Breast epithelium (tissue), 4 donors: ENCODE data around the gene LRRC8C. TPM values are rescaled to one million over a fixed set of nuclear protein-coding genes. Genes with fewer than 3 reads are reported as not detected.
A peak's percentile ranks its signal among the peaks of the same experiment; 100 is the strongest.

ENCODE experiments used
- DNase-seq, 2 donors: peaks; one replicate each; pipeline ENCODE4 v3.0.0-alpha.2; 2019; ENCODE audit warnings: low spot score in 2 of 2
- H3K27ac ChIP-seq, 2 donors: fragments of 200-600 bp; sonication (generic) in 1 of 2; one replicate each; pipeline ENCODE4 v1.5.1; 2016 to 2019; ENCODE audit warnings: mild to moderate bottlenecking in 1 of 2
- H3K27me3 ChIP-seq, 2 donors: fragments of 200-600 bp; sonication (generic) in 1 of 2; one replicate each; pipeline versions ENCODE4 v1.5.1 to v1.6.0; 2017 to 2019; ENCODE audit warnings: control low read depth in 1 of 2, mild to moderate bottlenecking in 1 of 2
- H3K36me3 ChIP-seq: fragments of 200-600 bp; one replicate; pipeline ENCODE4 v1.5.1; 2019
- H3K4me1 ChIP-seq, 2 donors: fragments of 200-600 bp; sonication (generic); one replicate each; pipeline ENCODE4 v1.5.1; 2016 to 2019; ENCODE audit warnings: control low read depth in 1 of 2
- H3K4me3 ChIP-seq, 3 donors: fragments of 200-600 bp; sonication (generic); 1 replicate in 2 of 3; 2 replicates in 1 of 3; pipeline ENCODE4 v1.5.1; 2016 to 2019; ENCODE audit warnings: mild to moderate bottlenecking in 3 of 3, moderate library complexity in 2 of 3
- H3K9me3 ChIP-seq, 2 donors: fragments of 200-600 bp; sonication (generic) in 1 of 2; one replicate each; pipeline ENCODE4 v1.5.1; 2016 to 2019; ENCODE audit warnings: control low read depth in 1 of 2
- POLR2A ChIP-seq: fragments of 450-650 bp; IDR thresholded peaks from one replicate; pipeline ENCODE4 v1.6.1; 2016; ENCODE audit warnings: antibody characterized with exemption, mild to moderate bottlenecking, moderate library complexity
- POLR2AphosphoS5 ChIP-seq, 3 donors: sonication (generic); formaldehyde crosslinking; IDR thresholded peaks; one replicate each; pipeline ENCODE4 v1.6.1; 2017; ENCODE audit warnings: antibody characterized with exemption in 3 of 3
- intact Hi-C: fragments of 100-400 bp; cut with DNase I; formaldehyde crosslinking; loops from one replicate; pipeline ENCODE4 v1.15.1; 2023; ENCODE audit warnings: low total_unique reads
- total RNA-seq, 3 donors: library from RNA; depleted of rRNA; stranded (reverse); fragments of >200 nt; gene quantifications; one replicate each; pipeline ENCODE4 v1.1.0, GENCODE V29; 2016
- TF ChIP-seq, protein P1 (sequence below), 3 donors: fragments of 450-650 bp; IDR thresholded peaks; one replicate each; pipeline ENCODE4 v1.5.1; 2016 to 2017; ENCODE audit warnings: antibody characterized with exemption in 3 of 3, mild to moderate bottlenecking in 3 of 3, moderate library complexity in 3 of 3

The LRRC8C gene
- total RNA-seq, 3 donors from 2014 or later = 10.8 to 14.6 (median 12.9) TPM

- H3K4me1 ChIP-seq = peaks cover 0 to 4% of the 10 kb centered on the region in 2 donors
- H3K27me3 ChIP-seq = no peaks in the 10 kb centered on the region
- H3K4me3 ChIP-seq = peak overlapping the region; percentile 81 to 94 (median 92)
- TF ChIP-seq POLR2A (no peak), POLR2AphosphoS5 (IDR thresholded peaks at IDR 0.05) (peak in 1 of 3 donors; percentile 25)
- peak in 1 of 2 donors; percentile 26 for DNase-seq
- no peaks in the 10 kb centered on the region for H3K9me3 ChIP-seq
- H3K36me3 ChIP-seq = no peaks in the 10 kb centered on the region
- intact Hi-C loops = no loop called here
- peak overlapping the region; percentile 80 to 90 for H3K27ac ChIP-seq
These were observed 404 bp downstream of the LRRC8C start for GRCh38 chr1:89633248-89633799.

DNA sequence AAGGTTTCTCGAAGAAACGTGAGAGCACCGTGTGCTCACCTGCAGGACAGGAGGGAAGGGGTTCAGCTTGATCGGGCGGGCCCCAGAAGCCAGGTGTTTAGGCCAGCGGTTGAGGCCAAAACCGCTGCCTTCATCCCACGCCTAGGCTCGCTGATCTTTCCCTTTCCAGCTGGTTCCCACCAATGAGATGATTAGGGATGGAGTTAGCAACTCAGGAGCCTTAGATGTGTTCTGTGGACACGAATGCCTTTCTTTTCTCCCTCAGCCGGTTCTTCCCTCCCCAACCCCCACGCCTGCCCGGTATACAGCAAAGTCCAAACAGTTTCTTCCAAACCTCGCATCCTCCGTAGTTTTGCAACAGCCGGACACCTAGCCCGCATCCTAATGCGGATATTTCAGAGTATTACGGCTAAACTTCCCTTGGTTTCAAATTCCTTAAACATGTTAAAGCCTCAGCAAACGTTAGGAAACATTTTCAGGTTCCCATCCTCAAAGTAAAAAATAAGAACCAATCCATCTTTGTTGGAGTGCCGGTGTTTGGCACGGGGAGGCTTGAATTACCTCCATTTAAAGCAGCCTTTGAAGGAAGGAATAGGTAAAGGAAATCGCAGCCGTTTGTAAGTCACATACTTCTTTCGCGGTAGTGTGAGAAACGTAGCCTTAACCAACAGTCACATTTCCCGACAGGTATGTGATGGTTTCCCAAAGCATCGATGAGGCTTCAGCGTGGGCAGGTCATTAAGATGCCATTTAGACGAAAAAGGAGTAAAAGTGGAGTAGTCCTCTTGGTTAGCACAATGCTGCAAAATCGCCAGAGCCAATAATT lies 1.1 kb downstream of the LRRC8C start:
- peaks cover 0 to 4% of the 10 kb centered on the region in 2 donors for H3K4me1 ChIP-seq
- H3K9me3 ChIP-seq = no peaks in the 10 kb centered on the region
- TF ChIP-seq POLR2A = no peak
- DNase-seq = peak in 1 of 2 donors; percentile 22
- H3K27me3 ChIP-seq = no peaks in the 10 kb centered on the region
- peak overlapping the region; percentile 80 to 90 for H3K27ac ChIP-seq
- no peaks in the 10 kb centered on the region for H3K36me3 ChIP-seq
- intact Hi-C loops = no loop called here
- H3K4me3 ChIP-seq = peak overlapping the region; percentile 81 to 94 (median 92)

DNA sequence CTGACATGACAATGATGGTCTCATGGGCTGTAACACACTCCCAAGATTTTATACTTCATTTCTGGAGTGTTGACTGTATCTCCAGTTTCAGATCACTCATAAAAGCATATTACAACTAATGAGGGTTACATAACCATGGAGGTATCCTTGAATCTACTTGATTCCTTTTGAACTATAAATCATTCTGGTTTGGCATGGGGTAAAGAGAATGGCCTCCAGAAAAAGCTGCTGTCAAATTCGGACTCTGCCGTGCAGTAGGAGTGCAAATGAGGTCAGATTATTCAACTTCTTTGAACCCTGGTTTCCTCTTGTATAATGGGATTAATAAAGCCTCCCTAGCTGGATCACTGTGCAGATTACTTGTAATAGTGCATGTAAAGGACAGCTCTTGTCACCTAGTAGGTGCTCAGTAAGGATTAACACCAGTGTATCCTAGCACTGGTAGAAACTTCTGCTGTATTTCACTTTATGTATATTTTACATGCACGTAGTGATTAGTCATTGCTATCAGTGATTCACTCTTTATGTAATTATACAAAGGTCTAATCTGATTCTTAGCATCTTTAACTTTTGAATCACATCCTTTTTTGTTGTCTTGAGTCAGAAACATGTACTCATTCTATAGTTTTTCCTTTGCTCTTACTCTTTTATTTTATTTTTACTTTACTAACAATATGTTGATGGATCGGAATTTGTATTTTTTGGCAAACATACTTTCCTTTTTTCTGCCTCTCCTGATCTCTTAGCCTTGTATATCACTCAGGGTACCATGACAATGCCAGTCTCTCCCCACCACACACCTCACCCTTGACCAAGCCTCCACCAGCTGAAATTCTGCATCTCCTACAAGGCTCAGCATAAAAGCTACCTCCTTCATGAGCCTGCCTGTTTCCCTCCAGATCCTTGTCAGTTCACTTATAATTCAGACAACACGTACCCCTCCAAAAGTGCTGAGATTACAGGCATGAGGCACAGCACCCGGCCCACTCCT lies 3.2 kb downstream of the LRRC8C start:
- Histone ChIP-seq H3K36me3 (no peaks in the 10 kb centered on the region), H3K4me3 (no peak overlapping the region), H3K9me3 (no peaks in the 10 kb centered on the region), H3K4me1 (peaks cover 0 to 4% of the 10 kb centered on the region in 2 donors), H3K27me3 (no peaks in the 10 kb centered on the region), H3K27ac (no peak overlapping the region)
- intact Hi-C loops = loop anchor here (5.0 kb wide), 1 partner anchor 299 kb away; no protein-coding TSS in a partner anchor
- no peak for DNase-seq
- TF ChIP-seq POLR2A = no peak
- TF ChIP-seq, protein P1, sequence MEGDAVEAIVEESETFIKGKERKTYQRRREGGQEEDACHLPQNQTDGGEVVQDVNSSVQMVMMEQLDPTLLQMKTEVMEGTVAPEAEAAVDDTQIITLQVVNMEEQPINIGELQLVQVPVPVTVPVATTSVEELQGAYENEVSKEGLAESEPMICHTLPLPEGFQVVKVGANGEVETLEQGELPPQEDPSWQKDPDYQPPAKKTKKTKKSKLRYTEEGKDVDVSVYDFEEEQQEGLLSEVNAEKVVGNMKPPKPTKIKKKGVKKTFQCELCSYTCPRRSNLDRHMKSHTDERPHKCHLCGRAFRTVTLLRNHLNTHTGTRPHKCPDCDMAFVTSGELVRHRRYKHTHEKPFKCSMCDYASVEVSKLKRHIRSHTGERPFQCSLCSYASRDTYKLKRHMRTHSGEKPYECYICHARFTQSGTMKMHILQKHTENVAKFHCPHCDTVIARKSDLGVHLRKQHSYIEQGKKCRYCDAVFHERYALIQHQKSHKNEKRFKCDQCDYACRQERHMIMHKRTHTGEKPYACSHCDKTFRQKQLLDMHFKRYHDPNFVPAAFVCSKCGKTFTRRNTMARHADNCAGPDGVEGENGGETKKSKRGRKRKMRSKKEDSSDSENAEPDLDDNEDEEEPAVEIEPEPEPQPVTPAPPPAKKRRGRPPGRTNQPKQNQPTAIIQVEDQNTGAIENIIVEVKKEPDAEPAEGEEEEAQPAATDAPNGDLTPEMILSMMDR (IDR thresholded peaks at IDR 0.05) = no peak
- no peak for TF ChIP-seq POLR2AphosphoS5 (IDR thresholded peaks at IDR 0.05)

GRCh38 chr1:89637496-89637895 lies 4.6 kb downstream of the LRRC8C start:
- no peak for DNase-seq
- Histone ChIP-seq H3K27ac (no peak overlapping the region), H3K9me3 (no peaks in the 10 kb centered on the region), H3K4me3 (no peak overlapping the region), H3K27me3 (no peaks in the 10 kb centered on the region), H3K36me3 (no peaks in the 10 kb centered on the region), H3K4me1 (peaks cover 0 to 4% of the 10 kb centered on the region in 2 donors)
- TF ChIP-seq, protein P1 (IDR thresholded peaks at IDR 0.05) = no peak
- no peak for TF ChIP-seq POLR2AphosphoS5 (IDR thresholded peaks at IDR 0.05)
- TF ChIP-seq POLR2A = no peak
- intact Hi-C loops = loop anchor here (5.0 kb wide), 1 partner anchor 300 kb away; no protein-coding TSS in a partner anchor

DNA sequence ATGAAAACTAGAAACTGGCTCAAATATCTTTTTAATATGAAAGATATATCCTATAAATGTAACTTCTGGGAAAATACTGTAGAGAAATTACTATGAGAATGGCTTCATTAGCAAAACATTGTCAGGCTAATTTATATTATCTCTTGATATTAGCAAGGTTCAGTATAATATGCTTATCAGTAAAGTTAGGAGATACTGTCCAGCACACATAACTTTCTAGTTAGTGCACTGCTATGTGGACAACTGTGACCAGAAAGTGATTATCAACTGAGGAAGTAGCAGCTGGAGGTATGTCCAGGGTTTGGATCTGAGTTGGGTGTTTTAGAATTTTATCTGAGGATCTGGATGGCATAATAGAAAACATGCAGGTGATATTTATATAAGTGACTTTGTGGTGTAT lies 7.5 kb downstream of the LRRC8C start:
- H3K9me3 ChIP-seq = no peaks in the 10 kb centered on the region
- DNase-seq = no peak
- TF ChIP-seq POLR2A = no peak
- no peak for TF ChIP-seq POLR2AphosphoS5 (IDR thresholded peaks at IDR 0.05)
- TF ChIP-seq, protein P1 (IDR thresholded peaks at IDR 0.05) = no peak
- no peaks in the 10 kb centered on the region for H3K4me1 ChIP-seq
- no peak overlapping the region for H3K27ac ChIP-seq
- H3K36me3 ChIP-seq = no peaks in the 10 kb centered on the region
- no peaks in the 10 kb centered on the region for H3K27me3 ChIP-seq
- no peak overlapping the region for H3K4me3 ChIP-seq
- intact Hi-C loops = no loop called here
